SH-SY5Y (cell line): ENCODE data around the gene ABLIM2.

Experiments used
- GATA2 ChIP-seq: IDR thresholded peaks from 2 replicates; pipeline ENCODE4 v1.6.1; 2011; ENCODE audit warnings: mild to moderate bottlenecking, low read depth, low read length
- GATA3 ChIP-seq: IDR thresholded peaks from 2 replicates; pipeline ENCODE4 v1.6.1; 2011; ENCODE audit warnings: low read depth, mild to moderate bottlenecking, low read length, moderate library complexity

Gene ABLIM2

DNA sequence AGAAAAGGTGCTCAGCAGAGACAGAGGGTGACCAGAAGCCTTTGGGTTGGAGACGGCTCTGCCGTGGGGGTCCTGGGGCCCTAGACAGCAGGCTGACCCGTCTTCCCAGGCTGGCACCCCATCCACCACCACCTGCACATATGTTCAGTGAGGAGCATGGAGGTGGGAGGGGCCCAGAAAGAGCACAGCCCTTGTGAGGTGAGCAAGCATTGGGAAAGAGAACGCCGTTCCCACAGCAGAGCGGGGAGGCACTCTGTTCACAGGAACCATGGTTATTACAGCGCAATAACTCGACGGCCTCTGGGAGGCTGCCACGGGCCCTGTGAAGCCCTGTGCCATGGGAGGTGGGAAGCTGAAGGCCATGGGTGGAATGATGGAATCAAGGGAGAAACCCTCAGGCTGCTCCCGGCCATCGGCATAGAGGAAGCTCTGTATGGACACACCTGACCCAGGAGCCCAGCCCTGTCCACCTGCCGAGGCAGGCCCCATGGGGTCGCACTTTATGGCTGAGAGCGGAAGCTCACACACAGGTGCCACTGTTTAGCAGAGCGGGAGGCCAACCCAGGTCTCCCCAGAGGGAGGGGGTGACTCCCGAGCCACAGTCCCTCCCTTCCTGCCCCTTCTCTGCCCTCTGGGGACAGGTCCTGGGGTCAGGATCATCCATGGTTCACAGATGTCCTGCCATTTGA is 125.4 kb downstream of the ABLIM2 start:
- TF ChIP-seq GATA3 (no peak), GATA2 (no peak)

DNA sequence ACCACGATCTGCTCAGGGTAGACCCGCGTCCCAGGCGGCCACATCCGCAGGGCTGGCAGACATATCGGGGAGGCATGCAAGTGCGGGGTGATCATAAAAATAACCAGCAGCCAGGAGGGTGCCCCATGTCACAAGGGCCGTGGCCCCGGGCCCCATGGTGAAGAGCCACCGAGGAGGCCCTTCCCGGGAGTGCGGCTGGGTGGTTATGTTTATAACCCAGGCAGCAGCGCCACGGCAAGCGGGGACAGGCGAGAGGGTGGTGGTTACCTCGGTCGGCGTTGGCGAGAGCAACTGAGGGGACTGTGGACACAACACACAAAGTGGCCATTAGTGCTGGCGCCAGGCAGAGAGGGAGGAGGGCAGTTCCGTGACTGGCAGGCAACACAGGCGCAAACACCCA is 126.2 kb downstream of the ABLIM2 start:
- TF ChIP-seq GATA2 (no peak), GATA3 (no peak)

DNA sequence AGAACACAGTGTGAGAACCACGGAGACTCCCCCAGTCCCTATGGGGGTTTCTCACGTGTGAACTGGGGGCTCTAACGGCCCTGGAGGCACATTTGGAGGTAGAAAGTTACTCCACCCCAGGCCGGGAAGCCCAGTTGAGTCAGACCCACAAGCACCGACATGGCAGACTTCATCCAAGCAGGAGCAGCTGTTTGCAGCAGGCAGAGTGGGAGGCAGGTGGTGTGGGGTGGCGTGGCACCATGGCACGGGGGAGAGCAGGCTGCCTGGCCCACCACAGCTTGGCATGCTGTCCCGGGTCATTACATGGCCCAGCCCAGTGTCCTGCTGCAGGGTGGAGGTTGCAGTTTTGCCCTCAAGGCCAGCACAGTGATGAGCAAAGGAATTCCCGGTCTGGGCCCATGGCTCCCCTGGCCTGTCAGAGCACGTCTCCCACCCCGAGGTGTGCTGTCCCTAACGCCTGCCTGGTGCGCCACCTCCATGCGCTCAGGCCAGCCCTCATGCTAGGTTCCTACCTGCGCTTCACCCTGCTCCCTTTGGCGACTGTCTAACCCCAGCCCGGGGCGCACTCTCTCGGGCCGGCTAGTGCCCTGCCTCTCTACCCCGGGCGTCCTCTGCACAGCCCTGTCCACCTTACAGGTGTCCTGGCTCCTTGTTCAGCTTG is 128.4 kb downstream of the ABLIM2 start:
- TF ChIP-seq GATA2 (no peak), GATA3 (no peak)

DNA sequence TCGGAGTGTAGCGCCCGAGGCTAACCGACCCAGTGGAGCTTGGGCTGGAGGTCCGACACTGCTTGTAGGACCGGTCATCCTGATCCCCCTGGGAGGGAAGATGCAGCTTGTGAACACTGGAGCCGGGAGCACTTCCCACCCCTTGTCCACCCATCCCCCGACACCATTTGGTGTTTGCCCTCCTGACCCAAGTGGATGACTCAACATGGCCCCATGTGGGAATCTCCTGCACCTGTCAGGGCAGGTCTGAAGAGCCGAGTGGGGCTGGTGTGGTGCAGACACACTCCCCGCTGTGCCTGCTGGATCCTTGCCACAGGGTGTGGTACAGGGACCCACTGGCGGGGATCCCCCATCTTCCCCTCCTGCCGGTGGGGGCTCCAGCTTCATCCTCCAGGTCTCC is 128.9 kb downstream of the ABLIM2 start:
- TF ChIP-seq GATA3 (no peak), GATA2 (no peak)

DNA sequence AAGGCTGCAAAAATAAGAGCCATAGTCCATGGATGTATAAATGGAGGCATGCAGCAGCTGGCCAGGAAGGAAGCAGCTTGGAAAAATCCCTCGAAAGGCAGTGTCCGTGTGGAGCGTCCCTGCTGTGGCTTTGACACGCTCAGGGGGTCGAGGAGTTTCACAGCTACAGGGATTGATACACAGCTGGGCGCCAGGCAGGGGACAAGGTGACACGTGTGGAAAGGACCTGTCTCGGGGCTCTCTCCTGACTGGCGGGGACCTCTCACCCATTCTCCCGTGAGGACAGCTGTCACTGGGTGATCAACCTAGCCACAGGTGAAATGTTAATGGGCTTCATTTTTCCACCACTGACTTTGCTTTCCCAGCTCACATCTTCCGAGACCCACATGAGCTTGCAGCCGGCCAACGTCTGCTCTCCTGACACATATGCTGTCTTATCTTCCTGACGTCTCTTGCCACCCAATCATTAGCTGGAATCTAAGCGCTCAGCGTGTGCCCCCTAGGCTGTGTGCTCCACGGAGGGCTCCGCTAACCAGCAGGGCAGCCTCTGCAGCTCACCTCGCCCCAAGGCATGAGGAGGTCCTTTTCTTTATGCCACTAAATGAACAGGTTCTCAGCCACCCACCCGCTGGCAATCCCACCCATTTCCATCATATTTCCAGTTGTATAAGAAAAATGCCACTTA is 129.6 kb downstream of the ABLIM2 start:
- TF ChIP-seq GATA2 (peak; percentile 91), GATA3 (no peak)

DNA sequence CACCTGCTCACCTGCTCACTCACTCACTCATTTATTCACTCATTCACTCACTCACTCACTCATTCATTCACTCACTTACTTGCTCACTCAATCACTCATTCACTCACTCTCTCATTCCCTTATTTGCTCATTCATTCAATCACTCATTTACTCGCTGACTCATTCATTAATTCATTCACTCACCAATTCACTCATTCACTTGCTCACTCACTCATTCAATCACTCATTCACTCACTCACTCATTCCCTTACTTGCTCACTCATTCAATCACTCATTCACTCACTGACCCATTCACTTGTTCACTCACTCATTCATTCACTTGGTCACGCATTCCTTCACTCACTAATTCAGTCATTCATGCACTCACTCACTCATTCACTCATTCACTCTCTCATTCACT is 130.2 kb downstream of the ABLIM2 start:
- TF ChIP-seq GATA2 (no peak), GATA3 (no peak)

DNA sequence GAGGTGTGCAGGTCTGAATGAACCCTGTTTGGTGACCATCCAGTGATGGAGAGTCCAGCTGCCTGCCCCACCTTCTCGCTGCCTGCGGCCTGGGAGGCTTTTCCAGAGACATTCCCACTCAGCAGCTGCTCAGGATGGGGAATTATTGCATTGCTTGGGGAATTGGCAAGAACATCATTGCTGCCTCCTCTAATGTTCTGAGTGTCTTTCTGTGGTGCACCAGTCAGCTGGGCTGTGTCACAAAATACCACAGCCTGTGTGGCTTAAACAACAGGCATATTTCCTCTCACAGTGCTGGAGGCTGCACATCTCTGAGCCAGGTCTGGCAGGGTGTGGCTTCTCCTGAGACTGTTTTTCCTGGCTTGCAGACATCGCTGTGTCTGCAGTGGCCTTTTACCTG is 132.2 kb downstream of the ABLIM2 start:
- TF ChIP-seq GATA3, result no peak
- no peak for TF ChIP-seq GATA2

DNA sequence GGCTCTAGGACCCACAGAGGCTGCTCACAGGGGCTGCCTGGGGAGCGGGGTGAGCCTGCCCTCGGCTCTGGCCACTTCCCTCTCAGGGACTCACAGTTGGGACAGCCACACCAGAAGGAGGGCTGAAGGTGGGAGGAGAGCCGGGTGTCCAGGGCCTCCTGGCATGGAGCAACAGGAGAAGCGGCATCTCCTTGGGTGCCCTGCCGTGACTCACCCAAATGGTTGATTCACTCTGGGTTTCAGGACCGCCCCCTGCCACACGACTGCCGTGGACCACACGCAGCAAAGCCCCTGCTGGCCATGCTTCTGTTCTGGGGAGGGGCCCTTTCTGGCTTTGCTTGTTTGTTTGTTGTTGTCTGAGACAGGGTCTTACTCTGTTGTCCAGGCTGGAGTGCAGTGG is 132.9 kb downstream of the ABLIM2 start:
- no peak for TF ChIP-seq GATA2
- TF ChIP-seq GATA3, result no peak

DNA sequence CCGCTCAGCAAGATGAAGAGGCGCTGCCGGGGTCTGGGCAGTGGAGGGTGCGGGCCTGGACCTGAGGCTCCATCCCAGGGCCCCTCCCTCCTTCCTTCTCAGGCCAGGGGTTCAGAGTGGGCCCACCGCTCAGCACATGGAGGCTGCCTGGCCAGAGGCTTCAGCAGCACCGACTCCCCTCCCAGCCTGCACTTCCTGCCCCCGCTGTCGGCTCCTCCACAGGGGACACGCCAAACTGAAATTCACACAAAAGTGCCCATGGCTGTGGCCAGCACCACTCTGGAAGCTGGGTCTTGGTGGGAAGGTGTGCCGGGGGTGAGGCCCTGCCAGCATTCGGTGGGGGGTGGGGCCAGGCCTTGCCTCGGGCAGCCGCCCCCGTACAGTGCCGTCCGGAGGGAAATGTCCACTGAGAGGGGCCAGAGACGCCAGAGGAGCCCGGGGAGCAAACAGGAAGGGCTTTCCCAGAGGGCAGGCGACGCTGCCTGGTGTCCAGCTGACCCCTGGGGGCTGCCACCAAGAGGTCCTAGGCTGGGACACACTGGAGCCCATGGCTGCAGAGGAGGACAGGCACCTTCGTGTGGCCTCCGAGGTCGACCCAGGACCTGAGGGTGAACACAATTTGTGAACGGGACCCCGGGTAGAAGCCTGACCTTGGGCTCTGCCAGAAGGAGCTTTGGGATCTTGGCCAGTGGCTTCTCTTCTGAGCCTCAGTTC is 134.4 kb downstream of the ABLIM2 start:
- TF ChIP-seq GATA2 (no peak), GATA3 (no peak)

DNA sequence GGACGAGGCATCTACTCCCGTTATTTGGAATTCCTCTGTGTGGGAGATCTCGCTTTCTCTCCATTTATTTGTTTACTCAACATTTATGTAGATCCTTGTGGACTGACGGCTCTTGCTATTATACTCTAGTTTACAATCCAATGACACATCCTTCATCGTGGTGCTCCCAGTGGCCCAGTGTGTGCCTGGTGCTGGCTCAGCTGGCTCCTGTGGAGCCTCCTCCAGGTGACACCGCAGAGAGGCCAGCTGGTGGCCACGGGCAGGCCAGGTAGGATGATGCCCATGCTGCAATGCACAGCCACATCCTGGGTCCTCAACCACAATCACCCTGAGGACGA is 134.9 kb downstream of the ABLIM2 start:
- no peak for TF ChIP-seq GATA3

DNA sequence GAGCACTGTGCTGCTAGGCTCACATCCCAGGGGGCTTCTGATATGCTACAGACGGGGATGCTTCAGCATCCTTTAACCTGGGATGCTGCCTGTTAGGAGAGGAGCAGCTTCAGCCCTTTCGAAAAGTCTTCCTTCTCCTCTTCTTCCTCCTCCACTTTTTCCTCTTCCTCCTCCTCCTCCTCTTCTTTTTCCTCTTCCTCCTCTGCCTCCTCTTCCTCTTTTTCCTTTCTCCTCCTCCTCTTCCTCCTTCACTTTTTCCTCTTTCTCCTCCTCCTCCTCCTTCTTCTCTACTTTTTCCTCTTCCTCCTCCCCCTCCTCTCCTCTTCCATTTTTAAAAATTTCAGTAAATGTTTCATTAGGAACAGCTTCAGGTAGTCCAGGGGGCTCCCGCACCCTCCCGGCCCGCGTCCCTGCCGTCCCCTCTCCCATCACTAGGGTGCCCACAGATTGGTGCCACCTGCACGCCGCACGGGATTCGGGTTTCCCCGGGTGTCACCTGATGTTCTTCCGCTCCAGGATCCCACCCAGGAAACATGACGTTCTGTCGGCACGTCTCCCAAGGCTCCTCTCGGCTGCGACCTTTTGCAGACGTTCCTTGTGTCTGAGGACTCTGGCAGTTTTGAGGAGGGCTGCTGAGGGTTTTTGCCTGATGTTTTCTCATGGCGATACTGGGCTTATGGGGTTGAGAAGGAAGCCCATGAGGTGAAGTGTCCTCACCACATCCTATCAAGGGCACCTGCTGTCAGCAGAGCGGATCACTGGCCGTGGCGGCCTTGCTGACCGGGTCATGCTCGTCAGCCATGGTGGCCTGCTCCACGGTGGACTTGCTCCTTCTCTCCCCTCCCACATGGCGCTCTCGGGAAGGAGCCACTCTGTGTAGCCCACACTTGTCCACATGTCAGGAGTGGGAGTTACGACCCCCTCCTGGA is 135.6 kb downstream of the ABLIM2 start:
- no peak for TF ChIP-seq GATA2
- TF ChIP-seq GATA3, result no peak

DNA sequence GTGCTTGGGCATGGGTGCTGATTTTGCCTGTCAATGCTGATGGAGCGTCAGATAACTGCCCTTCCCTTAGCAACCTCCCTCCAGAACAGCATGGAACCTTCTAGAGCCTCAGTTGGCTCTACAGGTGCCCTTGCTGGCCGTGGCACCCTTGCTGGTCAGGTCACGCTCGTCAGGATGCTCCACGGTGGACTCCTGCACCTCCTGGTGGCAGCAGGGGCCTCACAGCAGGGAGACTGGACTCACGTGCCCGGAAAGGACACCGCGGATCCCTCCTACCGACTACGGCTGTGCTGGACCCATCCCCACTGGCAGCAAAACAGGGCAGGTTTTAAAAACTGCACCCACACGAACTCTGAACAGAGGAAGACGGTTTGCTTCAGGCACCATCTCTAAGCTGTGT is 136.8 kb downstream of the ABLIM2 start:
- TF ChIP-seq GATA2 (no peak), GATA3 (no peak)
